Smooth muscle cell (in vitro differentiated cells): Measurements from ENCODE around the gene PAM. TPM values are rescaled to one million over a fixed set of nuclear protein-coding genes. Genes with fewer than 3 reads are reported as not detected.
A peak's percentile ranks its signal among the peaks of the same experiment; 100 is the strongest.

ENCODE experiments used
- DNase-seq: peaks from one replicate; lab custom pipeline; 2025; ENCODE audit not compliant: unreplicated experiment; lab: John Stamatoyannopoulos, UW
- H2AFZ ChIP-seq: fragments of 200-600 bp; sonication (generic); 2 replicates; pipeline ENCODE4 v1.6.0; 2016; ENCODE audit warnings: antibody characterized with exemption, low read depth, mild to moderate bottlenecking
- H3F3A ChIP-seq: fragments of 200-600 bp; sonication (generic); 2 replicates; pipeline ENCODE4 v1.6.0; 2017; ENCODE audit warnings: antibody characterized with exemption, low read depth
- H3K27ac ChIP-seq: fragments of 200-600 bp; sonication (generic); 2 replicates; pipeline ENCODE4 v1.5.1; 2016; ENCODE audit warnings: low read depth, mild to moderate bottlenecking
- H3K27me3 ChIP-seq: fragments of 200-600 bp; sonication (generic); 2 replicates; pipeline ENCODE4 v1.6.1; 2016; ENCODE audit warnings: low read depth, mild to moderate bottlenecking
- H3K36me3 ChIP-seq: fragments of 200-600 bp; sonication (generic); 2 replicates; pipeline ENCODE4 v1.5.1; 2016; ENCODE audit warnings: low read depth
- H3K4me1 ChIP-seq: fragments of 200-600 bp; sonication (generic); 2 replicates; pipeline ENCODE4 v1.5.1; 2016; ENCODE audit warnings: low read depth
- H3K4me2 ChIP-seq: fragments of 200-600 bp; sonication (generic); 2 replicates; pipeline ENCODE4 v1.6.0; 2016; ENCODE audit warnings: mild to moderate bottlenecking
- H3K4me3 ChIP-seq: fragments of 200-600 bp; sonication (generic); 2 replicates; pipeline ENCODE4 v1.5.1; 2016; ENCODE audit warnings: mild to moderate bottlenecking
- H3K79me2 ChIP-seq: fragments of 200-600 bp; sonication (generic); 2 replicates; pipeline ENCODE4 v1.6.0; 2016; ENCODE audit warnings: low read depth, mild to moderate bottlenecking
- H3K9ac ChIP-seq: fragments of 200-600 bp; sonication (generic); 2 replicates; pipeline ENCODE4 v1.6.0; 2016; ENCODE audit warnings: low read depth
- H3K9me3 ChIP-seq: fragments of 200-600 bp; sonication (generic); replicated peaks from 2 replicates; pipeline ENCODE4 v1.5.1; 2016; ENCODE audit warnings: low read depth
- H4K20me1 ChIP-seq: fragments of 200-600 bp; sonication (generic); 2 replicates; pipeline ENCODE4 v1.6.0; 2016; ENCODE audit warnings: low read depth
- CTCF ChIP-seq: fragments of 200-600 bp; sonication (generic); IDR thresholded peaks from 2 replicates; pipeline ENCODE4 v1.5.1; 2017; ENCODE audit warnings: borderline replicate concordance, mild to moderate bottlenecking, antibody characterized with exemption; ENCODE audit not compliant: insufficient read depth, poor library complexity, severe bottlenecking
- WGBS: methylation state at CpG from one replicate; pipeline ENCODE4 v1.1.7; 2016; ENCODE audit warnings: low lambda C conversion rate; 5-methylcytosine and 5-hydroxymethylcytosine counted together
- polyA plus RNA-seq: library from polyadenylated mRNA; unstranded; fragments of >200 nt; fragmentation: Nextera tagmentation; extraction: Ambion mirVana; gene quantifications from 2 replicates; pipeline ENCODE4 v1.2.1, GENCODE V29; 2016
- total RNA-seq: library from RNA; depleted of rRNA; stranded (reverse); fragments of >200 nt; gene quantifications from 2 replicates; pipeline ENCODE4 v1.2.3, GENCODE V29; 2014

The PAM gene
- total and polyA plus RNA-seq, 2 experiments from 2014 or later, result 117 to 155 TPM

- H3K27me3 ChIP-seq, result no peaks in the 10 kb centered on the region
- H3K79me2 ChIP-seq, result no peaks in the 10 kb centered on the region
- 70% methylated on average over 6 of the region's 6 CpGs for WGBS
- H2AFZ ChIP-seq, result no peak overlapping the region
- H3K9ac ChIP-seq, result no peak overlapping the region
- peak overlapping the region; percentile 56 for H3K27ac ChIP-seq
- TF ChIP-seq CTCF, result no peak
- no peaks in the 10 kb centered on the region for H3K9me3 ChIP-seq
- no peak overlapping the region for H3K4me3 ChIP-seq
- H4K20me1 ChIP-seq, result peaks cover 26% of the 10 kb centered on the region
- no peak for DNase-seq
- H3F3A ChIP-seq, result no peaks in the 10 kb centered on the region
- no peaks in the 10 kb centered on the region for H3K4me1 ChIP-seq
- no peaks in the 10 kb centered on the region for H3K36me3 ChIP-seq
- no peak overlapping the region for H3K4me2 ChIP-seq
Measured at GRCh38 chr5:102910240-102911226, 155.4 kb downstream of the PAM start.

GRCh38 chr5:102911973-102912372 is 156.9 kb downstream of the PAM start:
- Histone ChIP-seq H2AFZ (no peak overlapping the region), H3K4me3 (no peak overlapping the region), H3K9me3 (no peaks in the 10 kb centered on the region), H3F3A (no peaks in the 10 kb centered on the region), H3K4me2 (no peak overlapping the region), H4K20me1 (peaks cover 26% of the 10 kb centered on the region), H3K27me3 (no peaks in the 10 kb centered on the region), H3K4me1 (no peaks in the 10 kb centered on the region), H3K36me3 (no peaks in the 10 kb centered on the region), H3K79me2 (no peaks in the 10 kb centered on the region), H3K9ac (no peak overlapping the region), H3K27ac (no peak overlapping the region)
- no peak for DNase-seq
- WGBS, result 85% methylated on average over 2 of the region's 2 CpGs
- TF ChIP-seq CTCF, result no peak

GRCh38 chr5:102916109-102916508 is 161.0 kb downstream of the PAM start:
- H3K36me3 ChIP-seq, result no peaks in the 10 kb centered on the region
- no peak for TF ChIP-seq CTCF

More at GRCh38 chr5:102916109-102916508, 161.0 kb downstream of the PAM start:
- Histone ChIP-seq H3K79me2 (no peaks in the 10 kb centered on the region), H3F3A (no peaks in the 10 kb centered on the region), H3K27ac (no peak overlapping the region), H3K9me3 (no peaks in the 10 kb centered on the region), H3K9ac (no peak overlapping the region), H3K27me3 (no peaks in the 10 kb centered on the region), H3K4me1 (peaks cover 22% of the 10 kb centered on the region), H2AFZ (no peak overlapping the region), H3K4me3 (no peak overlapping the region), H4K20me1 (peaks cover 9% of the 10 kb centered on the region), H3K4me2 (no peak overlapping the region)
- no peak for DNase-seq
